HepG2 (cell line): Measurements from ENCODE around the gene DFFA. TPM values are rescaled to one million over a fixed set of nuclear protein-coding genes. Genes with fewer than 3 reads are reported as not detected.
A peak's percentile ranks its signal among the peaks of the same experiment; 100 is the strongest.

ENCODE experiments used
- CEBPB ChIP-seq: IDR thresholded peaks from 2 replicates; pipeline ENCODE4 v1.6.1; 2011; ENCODE audit warnings: low read depth, low read length, improper control_type of control experiment, borderline replicate concordance
- CREB1 ChIP-seq, 2 experiments: fragments of 450-650 bp in 1 of 2; IDR thresholded peaks; 2 replicates each; pipeline ENCODE4 v1.6.1; 2016 to 2017; ENCODE audit warnings: control low read depth in 1 of 2, mild to moderate bottlenecking in 1 of 2, missing compliant biosample characterization in 1 of 2, missing genetic modification characterization in 1 of 2
- DNMT3B ChIP-seq: conservative IDR thresholded peaks from 2 replicates; pipeline ENCODE4 v1.6.1; 2016; ENCODE audit warnings: missing biosample characterization, control low read depth
- HES4 ChIP-seq: sonication (generic); formaldehyde crosslinking; IDR thresholded peaks from 2 replicates; pipeline ENCODE4 v1.9.0; 2021; ENCODE audit warnings: mild to moderate bottlenecking, missing genetic modification reagents, borderline replicate concordance
- IRF2 ChIP-seq: IDR thresholded peaks from 2 replicates; pipeline ENCODE4 v1.6.1; 2018; ENCODE audit warnings: missing genetic modification reagents, missing compliant biosample characterization
- LCORL ChIP-seq, 2 experiments: fragments of 450-650 bp in 1 of 2; sonication (generic) in 1 of 2; formaldehyde crosslinking in 1 of 2; IDR thresholded peaks; 2 replicates each; pipeline versions ENCODE4 v1.5.0 to v1.6.1; 2017 to 2020; ENCODE audit warnings: antibody characterized with exemption in 1 of 2, missing genetic modification reagents in 1 of 2
- MIXL1 ChIP-seq: IDR thresholded peaks from 2 replicates; pipeline ENCODE4 v1.6.1; 2016
- MTA1 ChIP-seq: sonication (generic); formaldehyde crosslinking; IDR thresholded peaks from 2 replicates; pipeline ENCODE4 v1.4.0; 2020; ENCODE audit warnings: missing genetic modification reagents, mild to moderate bottlenecking, borderline replicate concordance
- MTF2 ChIP-seq: sonication (generic); formaldehyde crosslinking; IDR thresholded peaks from 2 replicates; pipeline ENCODE4 v1.5.0; 2020; ENCODE audit warnings: missing genetic modification reagents, borderline replicate concordance
- NCOA2 ChIP-seq: sonication (generic); formaldehyde crosslinking; IDR thresholded peaks from 2 replicates; pipeline ENCODE4 v1.8.0; 2022; ENCODE audit warnings: inconsistent platforms
- PAWR ChIP-seq: sonication (generic); formaldehyde crosslinking; IDR thresholded peaks from 2 replicates; pipeline ENCODE4 v1.4.0; 2020; ENCODE audit warnings: missing genetic modification reagents, mild to moderate bottlenecking, borderline replicate concordance
- POLR2A ChIP-seq, 2 experiments: IDR thresholded peaks; 2 replicates each; pipeline ENCODE4 v1.6.1; 2011; ENCODE audit warnings: low read depth in 2 of 2, low read length in 2 of 2, mild to moderate bottlenecking in 1 of 2, moderate library complexity in 1 of 2; ENCODE audit not compliant: insufficient read depth in 1 of 2
- PRDM4 ChIP-seq: sonication (generic); formaldehyde crosslinking; IDR thresholded peaks from 2 replicates; pipeline ENCODE4 v1.9.0; 2021; ENCODE audit warnings: missing genetic modification reagents, borderline replicate concordance
- RXRB ChIP-seq: IDR thresholded peaks from 2 replicates; pipeline ENCODE4 v1.6.1; 2016; ENCODE audit warnings: borderline replicate concordance, missing genetic modification reagents, missing compliant biosample characterization
- SMARCC2 ChIP-seq: fragments of 450-650 bp; IDR thresholded peaks from 2 replicates; pipeline ENCODE4 v1.6.1; 2017; ENCODE audit warnings: antibody characterized with exemption, mild to moderate bottlenecking
- SP5 ChIP-seq: IDR thresholded peaks from 2 replicates; pipeline ENCODE4 v1.6.1; 2016; ENCODE audit warnings: low read depth, borderline replicate concordance
- SUZ12 ChIP-seq: fragments of 150-350 bp; IDR thresholded peaks from 2 replicates; pipeline ENCODE4 v1.6.1; 2014; ENCODE audit warnings: low read depth, low read length
- ZBTB38 ChIP-seq: sonication (generic); formaldehyde crosslinking; IDR thresholded peaks from 2 replicates; pipeline ENCODE4 v1.5.1; 2020; ENCODE audit warnings: mild to moderate bottlenecking, missing genetic modification reagents
- ZKSCAN8 ChIP-seq: IDR thresholded peaks from 2 replicates; pipeline ENCODE4 v1.6.1; 2016; ENCODE audit warnings: borderline replicate concordance, missing genetic modification reagents, missing compliant biosample characterization
- ZNF44 ChIP-seq: sonication (generic); formaldehyde crosslinking; IDR thresholded peaks from 2 replicates; pipeline ENCODE4 v1.5.1; 2020; ENCODE audit warnings: mild to moderate bottlenecking, missing genetic modification reagents
- ZNF567 ChIP-seq: sonication (generic); formaldehyde crosslinking; IDR thresholded peaks from 2 replicates; pipeline ENCODE4 v1.8.1; 2023; ENCODE audit warnings: mild to moderate bottlenecking, missing genetic modification reagents, borderline replicate concordance
- ZNF761 ChIP-seq: sonication (generic); formaldehyde crosslinking; conservative IDR thresholded peaks from 2 replicates; pipeline ENCODE4 v1.4.0; 2020; ENCODE audit warnings: mild to moderate bottlenecking, missing genetic modification reagents
- ZNF883 ChIP-seq: sonication (generic); formaldehyde crosslinking; IDR thresholded peaks from 2 replicates; pipeline ENCODE4 v1.5.1; 2020; ENCODE audit warnings: mild to moderate bottlenecking, missing genetic modification reagents; ENCODE audit errors: not compliant biosample characterization
- polyA plus RNA-seq, 8 experiments: library from polyadenylated mRNA; depleted of rRNA in 3 of 8; stranded (reverse) in 7 of 8; unstranded in 1 of 8; fragments of >200 nt; fragmentation: Illumina TruSeq in 4 of 8; extraction: Trizol in 4 of 8; gene quantifications; 2 replicates each; pipeline versions ENCODE4 v1.2.1 to v1.2.3, GENCODE V29; 2011 to 2016; ENCODE audit warnings: low read depth in 4 of 8, missing spikeins in 1 of 8, mixed read lengths in 1 of 8; ENCODE audit not compliant: insufficient read depth in 1 of 8
- total RNA-seq, 5 experiments: library from RNA; depleted of rRNA; stranded (reverse); fragments of >200 nt; fragmentation: Illumina TruSeq; extraction: Trizol; gene quantifications; 2 replicates each; pipeline ENCODE4 v1.2.3, GENCODE V29; 2016; ENCODE audit warnings: low read depth in 1 of 5
- TF ChIP-seq, protein P1 (sequence below): sonication (generic); formaldehyde crosslinking; IDR thresholded peaks from 2 replicates; pipeline ENCODE4 v1.8.0; 2022; ENCODE audit warnings: mild to moderate bottlenecking, missing genetic modification reagents
- TF ChIP-seq, protein P2 (sequence below): sonication (generic); formaldehyde crosslinking; IDR thresholded peaks from 2 replicates; pipeline ENCODE4 v1.4.0; 2020; ENCODE audit warnings: missing genetic modification reagents

The DFFA gene
- total and polyA plus RNA-seq, 2 of the 13 experiments (the other 11 are each of a cell fraction or from before 2014, with no cell fraction given), result 16.5 to 33.9 TPM

DNA sequence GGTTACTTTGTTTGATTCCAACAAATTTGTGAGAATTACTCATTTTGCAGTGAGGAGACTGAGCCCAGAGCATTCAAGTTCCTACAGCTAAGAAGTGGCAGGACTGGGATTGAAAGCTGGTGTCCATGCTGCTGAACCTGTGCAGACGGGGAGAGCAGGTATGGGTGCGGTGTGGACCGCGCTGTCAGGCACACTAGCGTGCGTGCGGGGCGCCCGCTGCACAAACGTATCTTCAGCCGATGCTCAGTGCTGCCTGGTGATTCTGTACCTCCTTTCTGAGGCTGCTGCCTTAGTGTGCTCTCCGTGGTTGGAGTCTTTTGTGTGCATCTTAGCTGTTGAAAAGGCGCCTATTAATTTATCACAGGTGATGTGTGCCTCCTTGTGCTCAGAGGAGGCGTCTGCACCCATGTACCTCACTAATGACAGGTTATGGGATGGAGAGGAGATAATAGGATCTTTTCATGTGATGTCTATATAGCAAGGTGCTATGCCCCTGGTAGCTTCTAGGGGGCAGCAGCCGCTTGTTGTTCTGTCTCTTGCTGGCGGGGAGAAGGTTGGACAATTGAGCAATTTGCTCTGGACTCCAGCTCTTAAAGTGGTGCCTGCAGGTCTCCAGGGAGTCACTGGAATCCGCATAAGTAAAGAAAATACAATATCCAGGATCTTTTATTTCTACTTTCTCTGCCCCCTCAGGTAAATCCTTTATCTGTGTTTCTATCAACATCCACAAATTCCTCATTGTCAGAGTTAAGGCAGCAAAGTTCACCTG is 35.0 kb upstream of the DFFA start (continued):
- TF ChIP-seq LCORL (IDR thresholded peaks at IDR 0.05), result no peak
- TF ChIP-seq LCORL (CRISPR knock-in tag; IDR thresholded peaks at IDR 0.05), result 0 out of 2 replicates have a peak, but pooled peaks have one; percentile 38
- 0 out of 2 replicates have a peak, but pooled peaks have one; percentile 46 for TF ChIP-seq ZKSCAN8 (CRISPR knock-in tag)
- TF ChIP-seq SUZ12, result no peak
- TF ChIP-seq ZNF44 (CRISPR knock-in tag), result no peak
- TF ChIP-seq IRF2 (CRISPR knock-in tag), result 0 out of 2 replicates have a peak, but pooled peaks have one; percentile 18
- no peak for TF ChIP-seq POLR2A (IDR thresholded peaks at IDR 0.05; ENCODE audit: insufficient read depth in 1 of 2, low read depth in 2 of 2, low read length in 2 of 2)
- no peak for TF ChIP-seq NCOA2 (CRISPR knock-in tag)
- no peak for TF ChIP-seq PAWR (CRISPR knock-in tag)
- TF ChIP-seq ZNF761 (CRISPR knock-in tag), result no peak
- no peak for TF ChIP-seq ZBTB38 (CRISPR knock-in tag)
- TF ChIP-seq MTF2 (CRISPR knock-in tag), result no peak
- TF ChIP-seq MIXL1 (CRISPR knock-in tag), result peak; percentile 57; the same call in 1 of the 2 replicates
- TF ChIP-seq RXRB (CRISPR knock-in tag), result no peak
- TF ChIP-seq MTA1 (CRISPR knock-in tag), result no peak
- TF ChIP-seq, protein P1, sequence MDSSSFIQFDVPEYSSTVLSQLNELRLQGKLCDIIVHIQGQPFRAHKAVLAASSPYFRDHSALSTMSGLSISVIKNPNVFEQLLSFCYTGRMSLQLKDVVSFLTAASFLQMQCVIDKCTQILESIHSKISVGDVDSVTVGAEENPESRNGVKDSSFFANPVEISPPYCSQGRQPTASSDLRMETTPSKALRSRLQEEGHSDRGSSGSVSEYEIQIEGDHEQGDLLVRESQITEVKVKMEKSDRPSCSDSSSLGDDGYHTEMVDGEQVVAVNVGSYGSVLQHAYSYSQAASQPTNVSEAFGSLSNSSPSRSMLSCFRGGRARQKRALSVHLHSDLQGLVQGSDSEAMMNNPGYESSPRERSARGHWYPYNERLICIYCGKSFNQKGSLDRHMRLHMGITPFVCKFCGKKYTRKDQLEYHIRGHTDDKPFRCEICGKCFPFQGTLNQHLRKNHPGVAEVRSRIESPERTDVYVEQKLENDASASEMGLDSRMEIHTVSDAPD, result no peak
- no peak for TF ChIP-seq ZNF567
- TF ChIP-seq, protein P2, sequence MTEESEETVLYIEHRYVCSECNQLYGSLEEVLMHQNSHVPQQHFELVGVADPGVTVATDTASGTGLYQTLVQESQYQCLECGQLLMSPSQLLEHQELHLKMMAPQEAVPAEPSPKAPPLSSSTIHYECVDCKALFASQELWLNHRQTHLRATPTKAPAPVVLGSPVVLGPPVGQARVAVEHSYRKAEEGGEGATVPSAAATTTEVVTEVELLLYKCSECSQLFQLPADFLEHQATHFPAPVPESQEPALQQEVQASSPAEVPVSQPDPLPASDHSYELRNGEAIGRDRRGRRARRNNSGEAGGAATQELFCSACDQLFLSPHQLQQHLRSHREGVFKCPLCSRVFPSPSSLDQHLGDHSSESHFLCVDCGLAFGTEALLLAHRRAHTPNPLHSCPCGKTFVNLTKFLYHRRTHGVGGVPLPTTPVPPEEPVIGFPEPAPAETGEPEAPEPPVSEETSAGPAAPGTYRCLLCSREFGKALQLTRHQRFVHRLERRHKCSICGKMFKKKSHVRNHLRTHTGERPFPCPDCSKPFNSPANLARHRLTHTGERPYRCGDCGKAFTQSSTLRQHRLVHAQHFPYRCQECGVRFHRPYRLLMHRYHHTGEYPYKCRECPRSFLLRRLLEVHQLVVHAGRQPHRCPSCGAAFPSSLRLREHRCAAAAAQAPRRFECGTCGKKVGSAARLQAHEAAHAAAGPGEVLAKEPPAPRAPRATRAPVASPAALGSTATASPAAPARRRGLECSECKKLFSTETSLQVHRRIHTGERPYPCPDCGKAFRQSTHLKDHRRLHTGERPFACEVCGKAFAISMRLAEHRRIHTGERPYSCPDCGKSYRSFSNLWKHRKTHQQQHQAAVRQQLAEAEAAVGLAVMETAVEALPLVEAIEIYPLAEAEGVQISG (CRISPR knock-in tag), result peak; percentile 49; the same call in 1 of the 2 replicates
- no peak for TF ChIP-seq CREB1 (IDR thresholded peaks at IDR 0.05)
- no peak for TF ChIP-seq CREB1 (CRISPR knock-in tag; IDR thresholded peaks at IDR 0.05)
- TF ChIP-seq DNMT3B, result no peak
- TF ChIP-seq ZNF883 (CRISPR knock-in tag), result no peak
- no peak for TF ChIP-seq SMARCC2
- TF ChIP-seq HES4, result no peak
- TF ChIP-seq PRDM4 (CRISPR knock-in tag), result no peak
- peak; percentile 91 for TF ChIP-seq CEBPB
- no peak for TF ChIP-seq SP5 (CRISPR knock-in tag)
